Measurements from ENCODE around the gene DHX8.

The DHX8 gene

GRCh38 chr17:43568506-43569082, 84.8 kb downstream of the DHX8 start:
- H2AFZ ChIP-seq (ENCODE audit: low read depth, low read length), result no peak overlapping the region
- H3K27ac ChIP-seq (ENCODE audit: low read length), result no peak overlapping the region
- no peaks in the 10 kb centered on the region for H4K20me1 ChIP-seq (ENCODE audit: insufficient read depth, low read length)
- DNase-seq (no peak), ATAC-seq (ENCODE audit: insufficient read depth, low read depth) (no peak)
- TF ChIP-seq CTCF (IDR thresholded peaks at IDR 0.05; ENCODE audit: borderline replicate concordance, extremely low read depth, low read length, poor library complexity, severe bottlenecking), result no peak
- TF ChIP-seq EZH2 (IDR thresholded peaks at IDR 0.05; ENCODE audit: borderline replicate concordance, low read depth, low read length, severe bottlenecking), result no peak
- no peaks in the 10 kb centered on the region for H3K9me3 ChIP-seq (ENCODE audit: insufficient read depth, low read length, severe bottlenecking)
- no peaks in the 10 kb centered on the region for H3K4me1 ChIP-seq (ENCODE audit: insufficient read depth, low read length)
- no peak overlapping the region for H3K9ac ChIP-seq (ENCODE audit: low read depth, low read length)
- H3K36me3 ChIP-seq (ENCODE audit: insufficient read depth, low read length), result no peaks in the 10 kb centered on the region
- no peaks in the 10 kb centered on the region for H3K79me2 ChIP-seq (ENCODE audit: insufficient read depth, low read length)
- H3K4me2 ChIP-seq (ENCODE audit: insufficient read depth, low read length), result no peak overlapping the region
- no peak overlapping the region for H3K4me3 ChIP-seq (ENCODE audit: low read depth in 1 of 2, low read length in 2 of 2)
- peaks cover 3% of the 10 kb centered on the region for H3K27me3 ChIP-seq (ENCODE audit: insufficient read depth, low read length, poor library complexity)

- H3K27me3 ChIP-seq (ENCODE audit: insufficient read depth, low read length, poor library complexity), result peaks cover 3% of the 10 kb centered on the region
- no peaks in the 10 kb centered on the region for H3K4me1 ChIP-seq (ENCODE audit: insufficient read depth, low read length)
- ATAC-seq (ENCODE audit: insufficient read depth, low read depth) (no peak), DNase-seq (no peak)
- H3K27ac ChIP-seq (ENCODE audit: low read length), result no peak overlapping the region
- no peaks in the 10 kb centered on the region for H3K79me2 ChIP-seq (ENCODE audit: insufficient read depth, low read length)
- H3K9me3 ChIP-seq (ENCODE audit: insufficient read depth, low read length, severe bottlenecking), result no peaks in the 10 kb centered on the region
- no peak overlapping the region for H3K9ac ChIP-seq (ENCODE audit: low read depth, low read length)
- TF ChIP-seq CTCF (IDR thresholded peaks at IDR 0.05; ENCODE audit: borderline replicate concordance, extremely low read depth, low read length, poor library complexity, severe bottlenecking) (no peak), EZH2 (IDR thresholded peaks at IDR 0.05; ENCODE audit: borderline replicate concordance, low read depth, low read length, severe bottlenecking) (no peak)
- no peak overlapping the region for H3K4me2 ChIP-seq (ENCODE audit: insufficient read depth, low read length)
- no peak overlapping the region for H3K4me3 ChIP-seq (ENCODE audit: low read depth in 1 of 2, low read length in 2 of 2)
- no peaks in the 10 kb centered on the region for H3K36me3 ChIP-seq (ENCODE audit: insufficient read depth, low read length)
- no peaks in the 10 kb centered on the region for H4K20me1 ChIP-seq (ENCODE audit: insufficient read depth, low read length)
- H2AFZ ChIP-seq (ENCODE audit: low read depth, low read length), result no peak overlapping the region
Measured at GRCh38 chr17:43570518-43570928, 86.7 kb downstream of the DHX8 start.

GRCh38 chr17:43572368-43572980, 88.7 kb downstream of the DHX8 start:
- peak; percentile 59; the same call in 2 of the 3 replicates for ATAC-seq (ENCODE audit: insufficient read depth, low read depth)
- H3K27me3 ChIP-seq (ENCODE audit: insufficient read depth, low read length, poor library complexity), result peaks cover 5% of the 10 kb centered on the region
- H2AFZ ChIP-seq (ENCODE audit: low read depth, low read length), result no peak overlapping the region
- H3K36me3 ChIP-seq (ENCODE audit: insufficient read depth, low read length), result no peaks in the 10 kb centered on the region
- H3K9ac ChIP-seq (ENCODE audit: low read depth, low read length), result no peak overlapping the region
- H3K4me2 ChIP-seq (ENCODE audit: insufficient read depth, low read length), result no peak overlapping the region
- TF ChIP-seq EZH2 (IDR thresholded peaks at IDR 0.05; ENCODE audit: borderline replicate concordance, low read depth, low read length, severe bottlenecking), result no peak
- no peak for TF ChIP-seq CTCF (IDR thresholded peaks at IDR 0.05; ENCODE audit: borderline replicate concordance, extremely low read depth, low read length, poor library complexity, severe bottlenecking)
- H3K4me3 ChIP-seq (ENCODE audit: low read depth in 1 of 2, low read length in 2 of 2), result no peak overlapping the region
- no peaks in the 10 kb centered on the region for H3K79me2 ChIP-seq (ENCODE audit: insufficient read depth, low read length)
- no peaks in the 10 kb centered on the region for H3K9me3 ChIP-seq (ENCODE audit: insufficient read depth, low read length, severe bottlenecking)
- peak; percentile 9 for DNase-seq
- no peak overlapping the region for H3K27ac ChIP-seq (ENCODE audit: low read length)
- no peaks in the 10 kb centered on the region for H3K4me1 ChIP-seq (ENCODE audit: insufficient read depth, low read length)
- no peaks in the 10 kb centered on the region for H4K20me1 ChIP-seq (ENCODE audit: insufficient read depth, low read length)

Data from DND-41 (cell line).